H1 (cell line): Measurements from ENCODE around the gene CSTF3. TPM values are rescaled to one million over a fixed set of nuclear protein-coding genes. Genes with fewer than 3 reads are reported as not detected.

Experiments used
- CTCF ChIA-PET: fragments of 300-600 bp; sonication (Branson Sonifier 250); formaldehyde crosslinking; loops from one replicate; lab custom pipeline; 2021; ENCODE audit not compliant: partially characterized antibody; lab: Charles Lee
- POLR2A ChIA-PET: fragments of 300-600 bp; sonication (Branson Sonifier 250); formaldehyde crosslinking; loops from one replicate; lab custom pipeline; 2021; ENCODE audit warnings: inconsistent platforms; ENCODE audit not compliant: partially characterized antibody; lab: Charles Lee
- DNase-seq, 2 experiments: peaks; one replicate each; pipeline versions ENCODE4 v3.0.0 to v3.0.0-alpha.2; 2010 to 2022; ENCODE audit warnings: low spot score in 2 of 2, low read depth in 1 of 2, mixed read lengths in 1 of 2
- FAIRE-seq: peaks from 2 replicates; lab custom pipeline; 2011; peaks lifted over from hg19 to GRCh38; lab: Jason Lieb, UNC
- H2AFZ ChIP-seq: 2 replicates; pipeline ENCODE4 v1.8.1; 2012; ENCODE audit warnings: low read length, inconsistent platforms
- H2AK5ac ChIP-seq: 2 replicates; pipeline ENCODE4 v1.6.1; 2013; ENCODE audit warnings: low read depth, low read length
- H2BK120ac ChIP-seq: replicated peaks from 2 replicates; pipeline ENCODE3; 2013; ENCODE audit warnings: low read depth, low read length, inconsistent platforms
- H2BK12ac ChIP-seq: 2 replicates; pipeline ENCODE4 v1.6.1; 2013; ENCODE audit warnings: low read depth, low read length
- H2BK15ac ChIP-seq: 2 replicates; pipeline ENCODE4 v1.6.1; 2013; ENCODE audit warnings: low read length
- H2BK20ac ChIP-seq: 2 replicates; pipeline ENCODE4 v1.6.1; 2013; ENCODE audit warnings: low read length
- H2BK5ac ChIP-seq: 2 replicates; pipeline ENCODE4 v1.6.1; 2013; ENCODE audit warnings: low read depth, low read length
- H3K14ac ChIP-seq: 2 replicates; pipeline ENCODE4 v1.6.1; 2013; ENCODE audit warnings: inconsistent platforms; ENCODE audit not compliant: insufficient read length
- H3K18ac ChIP-seq: 2 replicates; pipeline ENCODE4 v1.6.1; 2013; ENCODE audit warnings: low read length; ENCODE audit errors: extremely low read depth
- H3K23ac ChIP-seq: 2 replicates; pipeline ENCODE4 v1.6.1; 2013; ENCODE audit warnings: inconsistent platforms; ENCODE audit not compliant: insufficient read length
- H3K23me2 ChIP-seq: 2 replicates; pipeline ENCODE4 v1.6.1; 2013; ENCODE audit warnings: low read depth, low read length
- H3K27ac ChIP-seq: 2 replicates; pipeline ENCODE4 v1.6.1; 2011; ENCODE audit warnings: low read depth, low read length, inconsistent platforms
- H3K27me3 ChIP-seq, 4 experiments: replicated peaks in 1 of 4; 1 replicate in 1 of 4; 2 replicates in 3 of 4; pipeline versions ENCODE4 v1.6.1 to v1.8.1; 2011 to 2013; ENCODE audit warnings: low read length in 3 of 4, mild to moderate bottlenecking in 3 of 4, inconsistent platforms in 2 of 4, mixed read lengths in 2 of 4, moderate library complexity in 1 of 4; ENCODE audit not compliant: control insufficient read depth in 3 of 4, insufficient read depth in 3 of 4; ENCODE audit errors: extremely low read depth in 1 of 4
- H3K36me3 ChIP-seq, 4 experiments: 2 replicates each; pipeline versions ENCODE4 v1.6.1 to v1.8.1; 2011 to 2013; ENCODE audit warnings: mild to moderate bottlenecking in 4 of 4, low read length in 3 of 4, moderate library complexity in 2 of 4, control low read depth in 1 of 4, inconsistent platforms in 1 of 4; ENCODE audit not compliant: insufficient read depth in 4 of 4, control insufficient read depth in 2 of 4
- H3K4ac ChIP-seq: replicated peaks from 2 replicates; pipeline ENCODE3; 2013; ENCODE audit warnings: low read length, low read depth, mixed read lengths, inconsistent platforms; ENCODE audit not compliant: insufficient read length
- H3K4me1 ChIP-seq, 4 experiments: replicated peaks in 1 of 4; 1 replicate in 1 of 4; 2 replicates in 3 of 4; pipeline versions ENCODE4 v1.6.1 to v1.8.1; 2011 to 2013; ENCODE audit warnings: low read length in 3 of 4, inconsistent platforms in 2 of 4, mixed read lengths in 1 of 4; ENCODE audit not compliant: insufficient read depth in 4 of 4, control insufficient read depth in 3 of 4
- H3K4me2 ChIP-seq, 2 experiments: 2 replicates each; pipeline versions ENCODE4 v1.6.1 to v1.8.1; 2011 to 2013; ENCODE audit warnings: low read depth in 2 of 2, low read length in 2 of 2, control low read depth in 1 of 2, inconsistent platforms in 1 of 2, mild to moderate bottlenecking in 1 of 2; ENCODE audit not compliant: insufficient read depth in 1 of 2
- H3K4me3 ChIP-seq, 4 experiments: fragments of 200-600, 300-600 bp in 1 of 4; sonication (generic), shearing (Covaris generic), sonication (Bioruptor Twin) in 1 of 4; 2 replicates each; pipeline versions ENCODE4 v1.5.1 to v1.8.1; 2011 to 2016; ENCODE audit warnings: low read length in 4 of 4, low read depth in 3 of 4, control low read depth in 2 of 4, inconsistent platforms in 2 of 4, mild to moderate bottlenecking in 2 of 4, mixed read lengths in 1 of 4, moderate library complexity in 1 of 4; ENCODE audit not compliant: insufficient read depth in 2 of 4; ENCODE audit errors: extremely low read depth in 1 of 4
- H3K56ac ChIP-seq: replicated peaks from 2 replicates; pipeline ENCODE3; 2013; ENCODE audit warnings: low read depth, mild to moderate bottlenecking, mixed read lengths, low read length, inconsistent platforms; ENCODE audit not compliant: insufficient read length
- H3K79me1 ChIP-seq: 2 replicates; pipeline ENCODE4 v1.6.1; 2013; ENCODE audit warnings: low read depth, low read length, control low read depth
- H3K79me2 ChIP-seq, 2 experiments: 2 replicates each; pipeline versions ENCODE4 v1.6.1 to v1.8.1; 2012 to 2013; ENCODE audit warnings: low read length in 2 of 2, mild to moderate bottlenecking in 2 of 2, inconsistent platforms in 1 of 2; ENCODE audit not compliant: insufficient read depth in 2 of 2, control insufficient read depth in 1 of 2
- H3K9ac ChIP-seq, 4 experiments: replicated peaks in 1 of 4; 1 replicate in 1 of 4; 2 replicates in 3 of 4; pipeline versions ENCODE4 v1.6.1 to v1.8.1; 2011 to 2013; ENCODE audit warnings: low read depth in 3 of 4, low read length in 3 of 4, control low read depth in 2 of 4, mild to moderate bottlenecking in 2 of 4, moderate library complexity in 2 of 4, inconsistent platforms in 1 of 4; ENCODE audit errors: extremely low read depth in 1 of 4
- H3K9me3 ChIP-seq, 2 experiments: 2 replicates each; pipeline versions ENCODE4 v1.6.1 to v1.8.1; 2012 to 2013; ENCODE audit warnings: mild to moderate bottlenecking in 2 of 2, moderate library complexity in 2 of 2, control low read depth in 1 of 2, inconsistent platforms in 1 of 2, low read depth in 1 of 2, low read length in 1 of 2, mixed read lengths in 1 of 2; ENCODE audit not compliant: insufficient read depth in 2 of 2
- H4K20me1 ChIP-seq, 2 experiments: replicated peaks in 1 of 2; 2 replicates each; pipeline versions ENCODE3 to v1.8.1; 2011 to 2013; ENCODE audit warnings: inconsistent platforms in 2 of 2, low read length in 2 of 2, mild to moderate bottlenecking in 1 of 2; ENCODE audit not compliant: insufficient read depth in 2 of 2, control insufficient read depth in 1 of 2
- H4K5ac ChIP-seq: 2 replicates; pipeline ENCODE4 v1.6.1; 2013; ENCODE audit warnings: low read length, low read depth, mixed read lengths, inconsistent platforms; ENCODE audit not compliant: insufficient read length
- H4K8ac ChIP-seq: 2 replicates; pipeline ENCODE4 v1.8.0; 2013; ENCODE audit warnings: mild to moderate bottlenecking, moderate library complexity, low read length, inconsistent platforms; ENCODE audit not compliant: insufficient read depth; ENCODE audit errors: extremely low read depth
- H4K91ac ChIP-seq: replicated peaks from 2 replicates; pipeline ENCODE3; 2013; ENCODE audit warnings: low read length, mixed read lengths, inconsistent platforms; ENCODE audit not compliant: insufficient read length
- CBX8 ChIP-seq: fragments of 300-800, 300-1000 bp; sonication (generic); IDR thresholded peaks from 2 replicates; pipeline ENCODE4 v1.7.1; 2016; ENCODE audit warnings: low read depth, low read length, borderline replicate concordance
- EZH2 ChIP-seq: fragments of 200-600 bp; sonication (generic); IDR thresholded peaks from 2 replicates; pipeline ENCODE4 v1.7.1; 2012; ENCODE audit warnings: low read depth, mild to moderate bottlenecking, moderate library complexity, low read length, inconsistent platforms; ENCODE audit not compliant: severe bottlenecking
- WGBS, 2 experiments: shearing (Covaris generic) in 1 of 2; methylation state at CpG; one replicate each; pipeline versions ENCODE4 v1.1.6 to v1.1.7; 2013 to 2015; ENCODE audit warnings: low lambda C conversion rate in 2 of 2, mixed read lengths in 2 of 2, inconsistent platforms in 1 of 2, low coverage in 1 of 2, missing lambda C conversion rate in 1 of 2; ENCODE audit not compliant: insufficient replicate concordance in 2 of 2, insufficient coverage in 1 of 2, insufficient read length in 1 of 2; ENCODE audit errors: extremely low coverage in 1 of 2, missing lambda C conversion rate in 1 of 2; 5-methylcytosine and 5-hydroxymethylcytosine counted together
- polyA plus RNA-seq, 7 experiments: library from polyadenylated mRNA; depleted of rRNA in 3 of 7; stranded (reverse) in 5 of 7; unstranded in 2 of 7; fragments of >200 nt in 5 of 7; fragments of 200-250 nt in 2 of 7; gene quantifications; 1 replicate in 5 of 7; 2 replicates in 1 of 7; 4 replicates in 1 of 7; pipeline versions ENCODE4 v1.2.1 to v1.2.3, GENCODE V29; 2011 to 2013; ENCODE audit warnings: missing spikeins in 2 of 7, mixed read lengths in 2 of 7
- total RNA-seq: library from RNA; stranded (reverse); fragmentation: NEBNext Ultra II Directional; extraction: Animal tissue kit (Norgen Biotek cat#: 25700); gene quantifications from 2 replicates; pipeline ENCODE4 v1.2.1, GENCODE V29; 2021

The CSTF3 gene
- total and polyA plus RNA-seq, 2 of the 8 experiments (the other 6 are each of a cell fraction or from before 2014, with no cell fraction given): 22.3 to 54.7 TPM

GRCh38 chr11:33157103-33158027 is 3.9 kb downstream of the CSTF3 start:
- H3K56ac ChIP-seq: no peak overlapping the region
- no peak overlapping the region for H2BK120ac ChIP-seq
- CTCF ChIA-PET: interaction anchor here (0.7 to 1.0 kb wide), 2 partner anchors 92 to 189 kb away, joined by 3 read pairs; no protein-coding TSS in a partner anchor
- H3K23ac ChIP-seq: no peak overlapping the region
- FAIRE-seq (no peak), DNase-seq (no peak)
- no peak overlapping the region for H2BK20ac ChIP-seq
- H4K91ac ChIP-seq: no peak overlapping the region
- H2AK5ac ChIP-seq: no peak overlapping the region
- no peak overlapping the region for H3K14ac ChIP-seq
- H3K18ac ChIP-seq: no peak overlapping the region
- peaks cover 21 to 40% of the 10 kb centered on the region in 2 experiments for H4K20me1 ChIP-seq
- H3K79me2 ChIP-seq: peaks cover 67 to 94% of the 10 kb centered on the region in 2 experiments
- no peaks in the 10 kb centered on the region for H3K27me3 ChIP-seq
- no peaks in the 10 kb centered on the region for H3K79me1 ChIP-seq
- 96% methylated on average over 5 of the region's 5 CpGs; no CpG with 5 or more reads in 1 of the 2 experiments for WGBS, 2 experiments
- no peak for TF ChIP-seq CBX8
- TF ChIP-seq EZH2: no peak
- no peak overlapping the region for H2BK12ac ChIP-seq
- H4K5ac ChIP-seq: no peak overlapping the region
- no peak overlapping the region for H3K4ac ChIP-seq
- POLR2A ChIA-PET: interaction anchor here (1.0 to 1.5 kb wide), 4 partner anchors 13 to 35 kb away, joined by 3 to 4 read pairs (median 3); no protein-coding TSS in a partner anchor
- peak overlapping the region; percentile 71 to 80; a peak in 3 of 4 replicates for H3K4me2 ChIP-seq
- H3K36me3 ChIP-seq: peaks cover 0 to 4% (median 0%) of the 10 kb centered on the region in 4 experiments; a peak in 1 of 8 replicates
- H3K27ac ChIP-seq: no peak overlapping the region
- no peak overlapping the region for H2BK15ac ChIP-seq
- H2BK5ac ChIP-seq: no peak overlapping the region
- no peak overlapping the region for H4K8ac ChIP-seq
- H2AFZ ChIP-seq: no peak overlapping the region
- H3K4me3 ChIP-seq: peak overlapping the region in 1 of 4 experiments; percentile 99; a peak in 2 of 8 replicates
- no peaks in the 10 kb centered on the region for H3K9me3 ChIP-seq
- peaks cover 0 to 14% (median 1%) of the 10 kb centered on the region in 4 experiments; a peak in 1 of 7 replicates for H3K4me1 ChIP-seq
- no peak overlapping the region for H3K9ac ChIP-seq
- H3K23me2 ChIP-seq: peaks cover 2% of the 10 kb centered on the region
